SU-DHL-6 (cell line): ENCODE measurements around the gene SRGAP3.

Experiments
- H2AFZ ChIP-seq: fragments of 200-600 bp; sonication (generic); 2 replicates; pipeline ENCODE4 v1.6.1; 2014; ENCODE audit warnings: low read depth, mild to moderate bottlenecking, moderate library complexity, mixed read lengths, antibody characterized with exemption, low read length; ENCODE audit not compliant: severe bottlenecking
- H3F3A ChIP-seq: fragments of 200-600 bp; shearing (Covaris generic); 2 replicates; pipeline ENCODE4 v1.6.0; 2016; ENCODE audit warnings: antibody characterized with exemption, mild to moderate bottlenecking; ENCODE audit not compliant: insufficient read depth
- H3K27ac ChIP-seq: fragments of 200-600 bp; sonication (generic); 2 replicates; pipeline ENCODE4 v1.5.1; 2016; ENCODE audit warnings: low read depth, mild to moderate bottlenecking, low read length, moderate library complexity, mixed read lengths
- H3K27me3 ChIP-seq: fragments of 200-600 bp; sonication (generic), shearing (Covaris generic); 2 replicates; pipeline ENCODE4 v1.6.0; 2014; ENCODE audit warnings: mild to moderate bottlenecking, low read length
- H3K36me3 ChIP-seq: fragments of 200-600 bp; sonication (generic); 2 replicates; pipeline ENCODE4 v1.6.1; 2014; ENCODE audit warnings: mild to moderate bottlenecking, low read length, mixed read lengths
- H3K4me2 ChIP-seq: fragments of 300-600, 200-600 bp; shearing (Covaris generic), sonication (generic); 2 replicates; pipeline ENCODE4 v1.6.0; 2014; ENCODE audit warnings: low read length, low read depth, mild to moderate bottlenecking; ENCODE audit not compliant: poor library complexity, severe bottlenecking
- H3K4me3 ChIP-seq: fragments of 200-600 bp; sonication (generic); 2 replicates; pipeline ENCODE4 v1.5.1; 2014; ENCODE audit warnings: antibody characterized with exemption, low read length, mild to moderate bottlenecking, mixed read lengths; ENCODE audit not compliant: insufficient read depth, poor library complexity, severe bottlenecking
- H3K79me2 ChIP-seq: fragments of 200-600 bp; sonication (generic); 2 replicates; pipeline ENCODE4 v1.6.1; 2014; ENCODE audit warnings: mild to moderate bottlenecking, low read length, moderate library complexity; ENCODE audit not compliant: insufficient read depth
- H3K9ac ChIP-seq: fragments of 200-600 bp; sonication (generic); 2 replicates; pipeline ENCODE4 v1.7.0; 2014; ENCODE audit warnings: mild to moderate bottlenecking, low read length
- H3K9me2 ChIP-seq: fragments of 200-600 bp; sonication (generic); replicated peaks from 2 replicates; pipeline ENCODE4 v1.6.1; 2014; ENCODE audit warnings: low read length; ENCODE audit not compliant: insufficient read depth
- H3K9me3 ChIP-seq: fragments of 200-600 bp; sonication (generic); 2 replicates; pipeline ENCODE4 v1.6.1; 2014; ENCODE audit warnings: low read length, mixed read lengths; ENCODE audit not compliant: insufficient read depth
- H4K20me1 ChIP-seq: fragments of 200-600 bp; sonication (generic); 2 replicates; pipeline ENCODE4 v1.6.1; 2014; ENCODE audit warnings: low read depth, mild to moderate bottlenecking, antibody characterized with exemption, low read length, moderate library complexity, mixed read lengths
- EZH2phosphoT487 ChIP-seq: fragments of 200-600 bp; sonication (generic), shearing (Covaris generic); conservative IDR thresholded peaks from 2 replicates; pipeline ENCODE4 v1.6.1; 2018; ENCODE audit warnings: mild to moderate bottlenecking, antibody characterized with exemption, low read length, moderate library complexity, mixed read lengths
- TF ChIP-seq, protein P1 (sequence below): fragments of 200-600 bp; sonication (generic); IDR thresholded peaks from one replicate; pipeline ENCODE4 v1.5.1; 2017; ENCODE audit warnings: antibody characterized with exemption, mild to moderate bottlenecking, low read length, moderate library complexity; ENCODE audit not compliant: insufficient read depth, poor library complexity, severe bottlenecking

Gene SRGAP3

DNA sequence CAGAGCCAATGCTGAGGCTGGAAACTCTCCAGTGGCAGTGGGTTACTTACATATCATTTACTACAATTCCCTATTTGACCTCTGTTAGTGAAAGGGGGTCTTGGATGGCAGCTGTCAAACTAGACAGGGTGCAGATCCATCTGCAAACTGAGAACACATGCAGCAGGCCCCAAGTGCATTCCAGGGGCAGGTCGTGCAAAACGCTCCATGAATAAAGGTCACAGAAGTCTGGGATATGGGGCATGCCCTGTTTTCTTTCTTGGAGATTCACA, 261.1 kb downstream of the SRGAP3 start:
- Histone ChIP-seq H3K9me2 (no peaks in the 10 kb centered on the region), H3K4me3 (no peak overlapping the region), H3K9me3 (no peaks in the 10 kb centered on the region), H3F3A (no peaks in the 10 kb centered on the region), H3K79me2 (no peaks in the 10 kb centered on the region), H3K27me3 (no peaks in the 10 kb centered on the region), H3K9ac (no peak overlapping the region), H3K36me3 (no peaks in the 10 kb centered on the region), H4K20me1 (no peaks in the 10 kb centered on the region), H3K4me2 (no peak overlapping the region), H3K27ac (no peak overlapping the region), H2AFZ (no peak overlapping the region)
- TF ChIP-seq, protein P1, sequence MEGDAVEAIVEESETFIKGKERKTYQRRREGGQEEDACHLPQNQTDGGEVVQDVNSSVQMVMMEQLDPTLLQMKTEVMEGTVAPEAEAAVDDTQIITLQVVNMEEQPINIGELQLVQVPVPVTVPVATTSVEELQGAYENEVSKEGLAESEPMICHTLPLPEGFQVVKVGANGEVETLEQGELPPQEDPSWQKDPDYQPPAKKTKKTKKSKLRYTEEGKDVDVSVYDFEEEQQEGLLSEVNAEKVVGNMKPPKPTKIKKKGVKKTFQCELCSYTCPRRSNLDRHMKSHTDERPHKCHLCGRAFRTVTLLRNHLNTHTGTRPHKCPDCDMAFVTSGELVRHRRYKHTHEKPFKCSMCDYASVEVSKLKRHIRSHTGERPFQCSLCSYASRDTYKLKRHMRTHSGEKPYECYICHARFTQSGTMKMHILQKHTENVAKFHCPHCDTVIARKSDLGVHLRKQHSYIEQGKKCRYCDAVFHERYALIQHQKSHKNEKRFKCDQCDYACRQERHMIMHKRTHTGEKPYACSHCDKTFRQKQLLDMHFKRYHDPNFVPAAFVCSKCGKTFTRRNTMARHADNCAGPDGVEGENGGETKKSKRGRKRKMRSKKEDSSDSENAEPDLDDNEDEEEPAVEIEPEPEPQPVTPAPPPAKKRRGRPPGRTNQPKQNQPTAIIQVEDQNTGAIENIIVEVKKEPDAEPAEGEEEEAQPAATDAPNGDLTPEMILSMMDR = no peak
- TF ChIP-seq EZH2phosphoT487 = no peak

DNA sequence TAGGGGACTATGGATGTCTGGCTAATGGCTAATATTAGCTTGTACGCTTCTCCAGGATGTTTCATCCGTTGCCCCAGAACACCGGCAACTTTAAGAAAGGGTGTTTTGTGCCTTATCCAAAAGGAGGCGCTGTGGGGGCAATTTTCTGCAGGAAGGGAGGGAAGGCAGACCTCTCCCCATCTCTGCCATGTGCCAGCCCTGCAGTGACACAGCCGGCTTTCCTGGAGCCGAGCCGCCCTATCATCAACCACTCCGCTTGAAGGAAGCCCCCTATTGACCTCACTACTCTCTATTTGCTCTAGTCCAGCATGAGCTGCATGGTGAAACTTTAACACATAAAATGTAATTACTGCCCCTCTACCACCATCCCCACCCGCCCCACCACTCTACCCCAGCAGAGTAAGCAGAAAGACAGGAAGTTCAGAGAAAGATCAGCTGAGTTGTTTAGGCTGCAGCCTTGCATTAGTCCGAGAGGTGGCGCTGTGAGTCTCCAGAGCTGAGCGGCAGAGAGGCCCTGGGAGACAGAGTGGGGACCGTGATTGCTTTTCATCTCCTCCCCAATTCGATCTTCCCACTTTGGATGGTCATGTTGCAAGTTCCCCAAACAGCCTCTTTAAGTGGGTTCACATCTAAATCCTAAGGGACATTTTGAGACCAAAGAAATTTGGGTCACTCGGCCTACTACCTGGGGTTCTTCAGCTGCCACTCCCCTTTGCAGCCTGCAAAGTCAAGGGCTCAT, 261.6 kb downstream of the SRGAP3 start:
- no peak overlapping the region for H3K9ac ChIP-seq
- H3K9me2 ChIP-seq = no peaks in the 10 kb centered on the region
- H3K4me3 ChIP-seq = no peak overlapping the region
- no peaks in the 10 kb centered on the region for H3K9me3 ChIP-seq
- H3F3A ChIP-seq = no peaks in the 10 kb centered on the region
- H3K36me3 ChIP-seq = no peaks in the 10 kb centered on the region
- no peak for TF ChIP-seq EZH2phosphoT487
- TF ChIP-seq, protein P1 = peak; percentile 51
- no peaks in the 10 kb centered on the region for H3K79me2 ChIP-seq
- H3K27ac ChIP-seq = no peak overlapping the region
- no peaks in the 10 kb centered on the region for H4K20me1 ChIP-seq
- H3K4me2 ChIP-seq = no peak overlapping the region
- no peaks in the 10 kb centered on the region for H3K27me3 ChIP-seq
- no peak overlapping the region for H2AFZ ChIP-seq

DNA sequence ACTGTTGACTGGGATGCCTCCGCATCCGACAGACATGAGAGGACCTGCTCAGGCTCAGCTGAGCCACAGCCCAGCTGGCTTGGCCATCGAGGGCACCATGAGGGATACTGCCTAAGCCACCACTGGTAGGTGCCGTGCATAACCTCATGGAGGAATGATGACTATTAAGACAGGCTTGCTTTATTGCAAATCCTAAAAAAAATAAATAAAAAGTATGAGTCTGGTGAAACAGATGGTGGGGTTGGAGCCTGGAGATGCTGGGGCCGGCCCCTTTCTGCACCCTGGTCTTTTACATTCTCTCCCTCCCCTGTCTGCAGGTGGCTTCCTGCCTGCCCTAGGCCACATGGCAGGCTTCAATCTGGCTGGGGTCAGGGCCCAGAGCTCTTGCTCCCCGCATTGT, 262.2 kb downstream of the SRGAP3 start:
- Histone ChIP-seq H4K20me1 (no peaks in the 10 kb centered on the region), H3K9me2 (no peaks in the 10 kb centered on the region), H3K79me2 (no peaks in the 10 kb centered on the region), H3K9me3 (no peaks in the 10 kb centered on the region), H3K36me3 (no peaks in the 10 kb centered on the region), H3K4me2 (no peak overlapping the region), H3K27me3 (no peaks in the 10 kb centered on the region), H2AFZ (no peak overlapping the region), H3K27ac (no peak overlapping the region), H3K9ac (no peak overlapping the region), H3F3A (no peaks in the 10 kb centered on the region), H3K4me3 (no peak overlapping the region)
- TF ChIP-seq, protein P1 = no peak
- TF ChIP-seq EZH2phosphoT487 = no peak
